Measurements from ENCODE around the gene MAPKAPK3. TPM values are rescaled to one million over a fixed set of nuclear protein-coding genes. Genes with fewer than 3 reads are reported as not detected.
A peak's percentile ranks its signal among the peaks of the same experiment; 100 is the strongest.

Gene MAPKAPK3
- total RNA-seq, 5 donors from 2014 or later (not counting 1 experiment from before 2014, with no cell fraction given): 35.1 to 66.6 (median 53.0) TPM

- Histone ChIP-seq H3K4me3 (ENCODE audit: control insufficient read depth in 1 of 2, extremely low read depth in 1 of 2, low read length in 1 of 2) (peak overlapping the region; percentile 1 to 28), H3K9me3 (no peaks in the 10 kb centered on the region), H3K27me3 (replicated peaks in 1 of 2; ENCODE audit: control insufficient read depth in 2 of 2, extremely low read depth in 1 of 2, insufficient read depth in 2 of 2, low read length in 1 of 2) (no peaks in the 10 kb centered on the region), H3K27ac (ENCODE audit: low read length) (peak overlapping the region; percentile 76), H3K36me3 (ENCODE audit: control insufficient read depth in 2 of 2, extremely low read depth in 1 of 2, insufficient read depth in 1 of 2, low read length in 1 of 2) (peaks cover 0 to 37% of the 10 kb centered on the region in 2 donors), H3K4me1 (ENCODE audit: control insufficient read depth in 1 of 2, extremely low read depth in 1 of 2, insufficient read depth in 2 of 2, low read length in 2 of 2) (peaks cover 50 to 80% of the 10 kb centered on the region in 2 experiments)
- ChIA-PET POLR2A (interaction anchor here (0.6 to 0.7 kb wide), 3 partner anchors 10 to 707 kb away, joined by 3 to 5 read pairs (median 5); no protein-coding TSS in a partner anchor), CTCF (interaction anchor here in 1 of 2 donors (0.7 to 1.6 kb wide), 5 partner anchors 9 to 33 kb away, joined by 3 to 8 read pairs (median 4); partner anchors contain the start of genes CISH and MAPKAPK3)
- H3K36me3 Mint-ChIP-seq: peaks cover 24% of the 10 kb centered on the region
- H3K27ac Mint-ChIP-seq: peak overlapping the region; percentile 99 to 100
- DNase-seq (peak in 32 of 35 experiments; percentile 28 to 76 (median 56)), ATAC-seq (replicated peaks in 1 of 4) (peak; percentile 62 to 74 (median 72))
- peak overlapping the region; percentile 51 to 93 (median 72) for H3K4me3 Mint-ChIP-seq
- H3K27me3 Mint-ChIP-seq: no peaks in the 10 kb centered on the region
- H3K4me1 Mint-ChIP-seq: peaks cover 74 to 82% (median 78%) of the 10 kb centered on the region in 3 donors
- 0% methylated on average over 7 of the region's 14 CpGs for WGBS (ENCODE audit: insufficient coverage)
- H3K9me3 Mint-ChIP-seq: no peaks in the 10 kb centered on the region
These were observed 15.9 kb upstream of the MAPKAPK3 start for GRCh38 chr3:50600841-50601591.

DNA sequence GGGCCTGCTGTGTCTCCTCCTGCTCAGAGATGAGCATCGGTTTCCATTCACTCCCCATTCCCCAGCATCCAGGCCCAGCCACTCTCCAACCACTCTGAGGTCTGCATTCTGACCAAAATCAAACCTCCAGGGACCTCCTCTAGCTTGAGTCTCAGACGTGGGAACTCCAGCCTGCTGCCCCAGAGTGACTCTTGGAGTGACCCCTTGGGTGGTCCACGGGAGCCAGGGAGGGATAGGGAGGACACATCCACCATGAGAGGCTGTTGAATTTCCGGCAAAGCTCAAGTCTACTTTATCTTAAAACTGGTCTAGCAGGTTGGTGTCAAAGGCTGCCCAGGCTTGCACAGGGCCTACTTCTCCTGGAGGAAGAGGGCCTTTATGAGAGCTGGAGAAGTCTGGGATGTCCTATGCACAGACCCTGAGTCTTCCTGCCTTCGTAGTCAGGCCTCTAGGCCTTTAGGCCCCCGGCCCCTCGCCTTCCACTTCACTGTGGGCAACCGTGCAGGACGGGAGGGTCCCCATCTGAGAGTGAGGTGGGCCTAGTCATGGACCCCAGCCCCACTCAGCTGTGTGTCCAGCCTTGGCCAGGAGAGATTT is 14.3 kb upstream of the MAPKAPK3 start:
- Histone ChIP-seq H3K36me3 (ENCODE audit: control insufficient read depth in 2 of 2, extremely low read depth in 1 of 2, insufficient read depth in 1 of 2, low read length in 1 of 2) (peaks cover 3 to 51% of the 10 kb centered on the region in 2 donors), H3K27me3 (replicated peaks in 1 of 2; ENCODE audit: control insufficient read depth in 2 of 2, extremely low read depth in 1 of 2, insufficient read depth in 2 of 2, low read length in 1 of 2) (no peaks in the 10 kb centered on the region), H3K27ac (ENCODE audit: low read length) (peak overlapping the region; percentile 76), H3K9me3 (no peaks in the 10 kb centered on the region), H3K4me1 (ENCODE audit: control insufficient read depth in 1 of 2, extremely low read depth in 1 of 2, insufficient read depth in 2 of 2, low read length in 2 of 2) (peaks cover 65 to 94% of the 10 kb centered on the region in 2 experiments), H3K4me3 (ENCODE audit: control insufficient read depth in 1 of 2, extremely low read depth in 1 of 2, low read length in 1 of 2) (peak overlapping the region in 1 of 2 donors; percentile 28)
- Mint-ChIP-seq H3K27ac (peak overlapping the region; percentile 99 to 100), H3K4me3 (peak overlapping the region in 2 of 3 donors; percentile 72 to 93), H3K36me3 (peaks cover 38% of the 10 kb centered on the region), H3K9me3 (no peaks in the 10 kb centered on the region), H3K27me3 (no peaks in the 10 kb centered on the region), H3K4me1 (peaks cover 91 to 97% (median 93%) of the 10 kb centered on the region in 3 donors)
- ATAC-seq (replicated peaks in 1 of 4) (peak in 1 of 4 experiments; percentile 1), DNase-seq (no peak)
- 71% methylated on average over 7 of the region's 9 CpGs for WGBS (ENCODE audit: insufficient coverage)
- ChIA-PET POLR2A (interaction anchor here (0.6 kb wide), 2 partner anchors 28 to 451 kb away, joined by 5 to 7 read pairs; no protein-coding TSS in a partner anchor), CTCF (interaction anchor here (0.7 to 1.6 kb wide), 6 partner anchors 11 to 35 kb away, joined by 3 to 8 read pairs (median 4); partner anchors contain the start of gene C3orf18 (in 1 of the 2))

- no peaks in the 10 kb centered on the region for H3K27me3 Mint-ChIP-seq
- H3K36me3 Mint-ChIP-seq: peaks cover 46% of the 10 kb centered on the region
- peaks cover 95 to 98% (median 97%) of the 10 kb centered on the region in 3 donors for H3K4me1 Mint-ChIP-seq
- 60% methylated on average over 2 of the region's 4 CpGs for WGBS (ENCODE audit: insufficient coverage)
- peaks cover 72 to 100% of the 10 kb centered on the region in 2 experiments for H3K4me1 ChIP-seq (ENCODE audit: control insufficient read depth in 1 of 2, extremely low read depth in 1 of 2, insufficient read depth in 2 of 2, low read length in 2 of 2)
- H3K9me3 Mint-ChIP-seq: no peaks in the 10 kb centered on the region
- ChIA-PET CTCF (no interaction called here), POLR2A (no interaction called here)
- H3K9me3 ChIP-seq: no peaks in the 10 kb centered on the region
- no peak for DNase-seq
- peaks cover 3 to 59% of the 10 kb centered on the region in 2 donors for H3K36me3 ChIP-seq (ENCODE audit: control insufficient read depth in 2 of 2, extremely low read depth in 1 of 2, insufficient read depth in 1 of 2, low read length in 1 of 2)
- H3K27me3 ChIP-seq (replicated peaks in 1 of 2; ENCODE audit: control insufficient read depth in 2 of 2, extremely low read depth in 1 of 2, insufficient read depth in 2 of 2, low read length in 1 of 2): no peaks in the 10 kb centered on the region
- peak overlapping the region in 2 of 3 donors; percentile 49 to 93 for H3K4me3 Mint-ChIP-seq
- peak overlapping the region; percentile 99 to 100 for H3K27ac Mint-ChIP-seq
- no peak overlapping the region for H3K4me3 ChIP-seq (ENCODE audit: control insufficient read depth in 1 of 2, extremely low read depth in 1 of 2, low read length in 1 of 2)
- peak overlapping the region; percentile 76 for H3K27ac ChIP-seq (ENCODE audit: low read length)
- no peak for ATAC-seq (replicated peaks in 1 of 4)
These were observed 13.5 kb upstream of the MAPKAPK3 start for GRCh38 chr3:50603261-50604109.

GRCh38 chr3:50604110-50604621 is 12.8 kb upstream of the MAPKAPK3 start:
- Histone ChIP-seq H3K9me3 (no peaks in the 10 kb centered on the region), H3K27ac (ENCODE audit: low read length) (peak overlapping the region; percentile 76), H3K4me3 (ENCODE audit: control insufficient read depth in 1 of 2, extremely low read depth in 1 of 2, low read length in 1 of 2) (no peak overlapping the region), H3K36me3 (ENCODE audit: control insufficient read depth in 2 of 2, extremely low read depth in 1 of 2, insufficient read depth in 1 of 2, low read length in 1 of 2) (peaks cover 3 to 66% of the 10 kb centered on the region in 2 donors), H3K27me3 (replicated peaks in 1 of 2; ENCODE audit: control insufficient read depth in 2 of 2, extremely low read depth in 1 of 2, insufficient read depth in 2 of 2, low read length in 1 of 2) (no peaks in the 10 kb centered on the region), H3K4me1 (ENCODE audit: control insufficient read depth in 1 of 2, extremely low read depth in 1 of 2, insufficient read depth in 2 of 2, low read length in 2 of 2) (peaks cover 75 to 100% of the 10 kb centered on the region in 2 experiments)
- H3K27ac Mint-ChIP-seq: peak overlapping the region; percentile 99 to 100
- no peaks in the 10 kb centered on the region for H3K9me3 Mint-ChIP-seq
- H3K4me3 Mint-ChIP-seq: peak overlapping the region in 2 of 3 donors; percentile 49 to 93
- ATAC-seq (replicated peaks in 1 of 4): no peak
- H3K27me3 Mint-ChIP-seq: no peaks in the 10 kb centered on the region
- ChIA-PET CTCF (no interaction called here), POLR2A (no interaction called here)
- peaks cover 53% of the 10 kb centered on the region for H3K36me3 Mint-ChIP-seq
- DNase-seq: no peak
- H3K4me1 Mint-ChIP-seq: peaks cover 99% of the 10 kb centered on the region in 3 donors
- WGBS (ENCODE audit: insufficient coverage): 83% methylated on average over 2 of the region's 5 CpGs

DNA sequence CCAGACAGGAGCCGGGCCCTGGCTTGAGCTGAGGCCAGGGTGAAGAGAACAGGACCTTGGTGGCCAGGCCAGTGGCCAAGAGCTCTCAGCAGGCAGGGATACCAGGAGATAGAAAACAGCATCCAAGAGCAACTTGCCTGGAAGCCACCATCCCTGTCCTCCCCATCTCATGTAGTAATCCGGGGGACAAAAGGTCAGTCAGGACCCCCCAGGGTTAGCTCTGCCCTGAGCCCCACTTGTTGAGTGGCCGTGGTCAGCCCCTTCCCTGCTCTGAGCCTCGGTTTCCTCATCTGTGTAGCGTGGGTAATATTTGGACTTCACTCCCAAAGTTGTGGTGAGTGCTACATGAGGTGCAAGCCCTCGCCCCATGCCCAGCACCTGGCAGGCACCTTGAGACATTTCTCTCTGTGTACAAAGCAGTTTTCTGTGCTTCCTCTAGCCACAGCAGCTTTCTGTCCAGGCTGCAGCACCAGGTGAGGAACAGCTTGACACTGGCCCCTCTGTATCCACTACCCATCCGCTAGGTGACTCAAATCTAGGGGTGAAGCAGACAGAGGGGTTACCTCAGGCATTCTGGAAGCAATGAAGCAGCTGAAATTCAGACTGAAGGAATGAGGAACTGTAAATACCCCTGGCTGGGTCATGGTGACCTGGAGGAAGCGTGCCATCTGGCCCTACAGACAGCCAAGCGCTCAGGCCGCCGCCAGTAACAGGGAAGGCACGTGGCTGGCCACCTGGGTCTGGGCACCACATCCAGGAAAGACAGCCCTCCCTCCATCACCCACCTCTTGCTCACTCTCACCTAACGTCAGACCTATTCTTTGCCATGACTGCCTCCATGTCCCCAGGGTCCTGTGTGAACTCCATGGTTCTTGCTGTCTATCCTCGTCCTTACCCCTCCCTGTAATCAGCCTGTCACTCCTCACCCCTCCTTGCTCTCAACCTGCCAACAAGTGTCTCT is 12.0 kb upstream of the MAPKAPK3 start:
- peak overlapping the region; percentile 76 for H3K27ac ChIP-seq (ENCODE audit: low read length)
- peak overlapping the region in 1 of 2 donors; percentile 93 for H3K4me3 ChIP-seq (ENCODE audit: control insufficient read depth in 1 of 2, extremely low read depth in 1 of 2, low read length in 1 of 2)
- peaks cover 3 to 74% of the 10 kb centered on the region in 2 donors for H3K36me3 ChIP-seq (ENCODE audit: control insufficient read depth in 2 of 2, extremely low read depth in 1 of 2, insufficient read depth in 1 of 2, low read length in 1 of 2)
- peaks cover 75 to 100% of the 10 kb centered on the region in 2 experiments for H3K4me1 ChIP-seq (ENCODE audit: control insufficient read depth in 1 of 2, extremely low read depth in 1 of 2, insufficient read depth in 2 of 2, low read length in 2 of 2)
- H3K27me3 ChIP-seq (replicated peaks in 1 of 2; ENCODE audit: control insufficient read depth in 2 of 2, extremely low read depth in 1 of 2, insufficient read depth in 2 of 2, low read length in 1 of 2): no peaks in the 10 kb centered on the region
- ChIA-PET POLR2A (no interaction called here), CTCF (no interaction called here)
- Mint-ChIP-seq H3K27ac (peak overlapping the region; percentile 99 to 100), H3K4me1 (peaks cover 97 to 100% (median 99%) of the 10 kb centered on the region in 3 donors), H3K4me3 (peak overlapping the region; percentile 80 to 96 (median 93)), H3K36me3 (peaks cover 60% of the 10 kb centered on the region), H3K27me3 (no peaks in the 10 kb centered on the region), H3K9me3 (no peaks in the 10 kb centered on the region)
- ATAC-seq (replicated peaks in 1 of 4): no peak
- WGBS (ENCODE audit: insufficient coverage): 63% methylated on average over 10 of the region's 14 CpGs
- no peak for DNase-seq
- no peaks in the 10 kb centered on the region for H3K9me3 ChIP-seq
